IPS DF 4.7 (cell line): ENCODE measurements around the gene GNS.

Experiments used
- DNase-seq: peaks from one replicate; pipeline ENCODE4 v3.0.0-alpha.2; 2013; ENCODE audit warnings: low spot score; ENCODE audit errors: extremely low read depth

The GNS gene

DNA sequence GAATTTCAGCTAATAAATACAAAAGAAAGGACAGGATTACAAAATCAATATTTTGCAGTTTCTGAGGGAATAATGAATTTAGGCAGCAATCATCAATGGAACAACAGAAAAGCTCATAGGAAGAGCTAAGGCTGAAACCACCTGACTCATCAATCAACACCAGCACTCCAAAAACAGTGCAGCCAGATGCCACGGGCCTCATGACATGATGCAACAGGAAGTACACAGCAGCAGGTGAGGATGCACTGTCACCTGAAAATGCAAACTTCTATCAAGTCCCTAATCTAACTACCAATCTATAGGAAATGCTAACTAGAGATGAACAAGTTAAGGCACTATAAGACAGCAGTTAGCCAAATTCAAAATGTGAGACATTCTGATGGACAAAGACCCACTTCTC lies 21.7 kb downstream of the GNS start:
- no peak for DNase-seq

DNA sequence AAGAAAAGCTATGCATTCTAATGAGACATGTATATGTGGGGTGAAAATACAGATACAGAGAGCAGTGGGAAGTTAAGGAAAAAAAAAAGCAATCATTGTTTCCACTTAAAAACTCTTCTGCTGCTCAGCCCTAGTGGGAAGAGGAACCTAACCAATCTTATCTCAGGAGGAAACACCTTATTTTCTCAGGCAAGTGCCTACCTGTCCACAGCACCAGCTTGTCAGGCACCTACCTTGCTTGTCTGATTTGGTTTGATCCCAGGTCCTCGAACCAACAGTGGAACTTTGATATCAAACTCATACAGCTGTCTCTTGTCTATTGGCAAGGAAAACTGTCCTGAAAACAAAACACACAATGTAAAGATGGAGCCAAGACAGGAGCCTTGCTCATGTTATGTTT lies 22.4 kb downstream of the GNS start:
- no peak for DNase-seq

DNA sequence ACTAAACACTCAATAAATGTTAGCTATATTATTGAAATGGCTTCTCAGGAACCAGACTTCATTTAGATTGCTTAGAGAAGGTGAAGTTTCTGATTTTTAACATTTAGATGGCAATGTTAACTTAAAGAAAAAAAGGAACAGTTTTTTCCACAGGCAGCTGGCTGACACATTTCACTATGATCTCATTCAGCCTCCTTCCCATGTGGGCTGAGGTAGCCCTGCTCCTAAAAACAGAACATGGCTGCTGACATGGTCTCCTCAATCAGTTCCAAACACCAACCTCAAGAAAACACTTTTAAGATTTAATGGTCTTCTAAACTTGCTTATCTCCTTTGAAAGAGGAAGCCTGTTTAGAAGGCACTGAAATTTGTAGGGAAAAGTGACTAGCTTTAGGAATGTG lies 23.8 kb downstream of the GNS start:
- DNase-seq, result no peak

DNA sequence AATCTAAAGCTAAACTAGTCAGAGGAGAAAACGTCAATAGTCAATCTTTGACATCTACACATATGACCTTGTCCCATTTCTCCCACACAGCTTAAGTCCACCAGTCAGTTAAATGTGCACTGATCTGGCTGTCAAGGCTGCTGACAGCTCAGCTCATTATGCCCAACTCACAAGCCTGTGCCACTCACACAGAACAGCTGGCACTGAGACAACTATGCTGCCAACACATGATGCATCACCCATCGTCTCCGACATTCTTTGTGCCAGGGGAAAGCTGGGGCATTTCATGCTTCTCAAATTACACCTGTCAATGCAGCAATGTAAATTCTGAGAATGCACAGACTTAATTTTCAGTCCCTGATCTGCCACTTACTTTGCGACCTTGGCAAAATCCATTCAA lies 25.3 kb downstream of the GNS start:
- no peak for DNase-seq

DNA sequence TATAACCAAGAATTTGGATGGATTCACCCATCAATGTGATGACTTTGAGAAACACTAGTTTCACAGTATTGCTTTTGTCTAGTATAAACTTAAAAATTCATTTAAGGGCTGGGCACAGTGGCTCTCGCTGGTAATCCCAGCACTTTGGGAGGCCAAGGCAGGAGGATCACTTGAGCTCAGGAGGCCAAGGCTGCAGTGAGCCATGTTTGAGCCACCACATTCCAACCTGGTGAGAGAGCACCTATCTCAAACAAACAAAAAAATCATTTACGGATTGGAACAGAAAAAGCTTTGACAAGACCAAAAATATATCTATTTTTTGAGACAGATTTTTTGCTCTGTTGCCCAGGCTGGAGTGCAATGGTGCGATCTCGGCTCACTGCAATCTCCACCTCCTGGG lies 27.5 kb downstream of the GNS start:
- no peak for DNase-seq

DNA sequence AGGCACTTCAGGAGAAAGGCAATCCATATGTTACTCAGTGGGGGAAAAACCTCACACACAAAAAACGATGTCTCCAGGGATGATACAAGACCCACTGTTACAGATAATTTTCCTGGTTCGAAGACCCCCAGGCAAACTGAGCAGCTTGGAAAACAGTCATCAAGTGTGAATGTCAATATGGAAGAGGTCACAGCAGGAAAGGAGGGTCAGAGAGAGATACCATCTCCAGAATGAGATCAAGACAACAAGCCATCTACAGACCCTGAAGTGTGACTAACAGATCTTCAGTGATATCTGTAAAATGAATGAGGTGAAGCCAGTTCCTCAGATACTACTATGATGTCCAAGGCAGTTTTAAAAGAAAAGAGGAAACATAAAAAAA lies 28.6 kb downstream of the GNS start:
- no peak for DNase-seq

DNA sequence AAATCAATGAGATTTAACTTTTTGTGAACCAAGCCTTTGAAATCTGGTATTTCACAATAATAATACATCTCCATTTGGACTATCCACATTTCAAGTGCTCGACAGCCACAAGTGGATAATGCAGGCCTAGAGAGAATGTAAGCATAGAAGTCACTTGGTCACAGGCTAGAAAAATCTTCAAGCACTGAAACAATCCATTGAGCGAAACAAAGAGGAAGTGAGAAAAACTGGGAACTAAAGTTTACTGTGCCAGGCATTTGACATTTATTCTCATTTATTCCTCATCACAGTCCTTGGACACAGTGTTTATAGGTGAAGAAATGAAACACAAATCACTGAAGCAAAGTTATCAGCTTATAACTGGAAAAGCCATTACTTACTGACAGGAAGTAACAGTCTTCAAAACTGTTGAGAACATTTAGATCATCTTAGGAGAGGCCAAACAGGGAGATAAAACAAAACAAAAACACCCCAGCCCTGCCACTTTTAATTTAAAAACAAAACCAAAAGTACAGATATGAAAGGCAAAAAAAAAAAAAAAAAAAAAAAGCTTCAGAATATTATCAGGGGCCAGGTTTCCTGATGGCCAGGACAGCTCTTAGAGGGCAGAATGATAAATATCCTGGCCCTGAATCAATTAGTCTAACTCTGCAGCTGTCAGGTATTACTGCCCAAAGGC lies 29.2 kb downstream of the GNS start:
- no peak for DNase-seq

DNA sequence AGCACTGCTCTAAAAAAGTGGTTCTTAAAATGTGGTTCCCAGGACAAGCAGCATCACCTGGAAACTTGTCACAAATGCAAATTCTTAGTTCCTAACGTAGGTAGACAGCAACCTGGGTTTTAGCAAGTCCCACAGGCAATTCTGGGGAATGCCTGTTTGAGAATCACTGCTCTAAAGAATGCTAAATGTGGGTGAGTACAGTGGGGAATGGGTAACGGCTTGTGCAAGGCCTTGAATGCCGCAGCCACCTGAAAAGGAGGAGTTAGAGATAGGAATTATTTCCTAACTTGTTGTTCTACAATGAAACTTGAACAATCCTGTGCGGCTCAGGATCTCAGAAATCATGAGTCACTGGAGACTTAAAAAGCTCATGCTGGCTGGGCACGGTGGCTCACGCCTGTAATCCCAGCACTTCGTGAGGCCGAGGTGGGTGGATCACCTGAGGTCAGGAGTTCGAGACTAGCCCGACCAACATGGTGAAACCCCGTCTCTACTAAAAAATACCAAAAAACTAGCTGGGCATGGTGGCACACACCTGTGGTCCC lies 34.9 kb downstream of the GNS start:
- no peak for DNase-seq

DNA sequence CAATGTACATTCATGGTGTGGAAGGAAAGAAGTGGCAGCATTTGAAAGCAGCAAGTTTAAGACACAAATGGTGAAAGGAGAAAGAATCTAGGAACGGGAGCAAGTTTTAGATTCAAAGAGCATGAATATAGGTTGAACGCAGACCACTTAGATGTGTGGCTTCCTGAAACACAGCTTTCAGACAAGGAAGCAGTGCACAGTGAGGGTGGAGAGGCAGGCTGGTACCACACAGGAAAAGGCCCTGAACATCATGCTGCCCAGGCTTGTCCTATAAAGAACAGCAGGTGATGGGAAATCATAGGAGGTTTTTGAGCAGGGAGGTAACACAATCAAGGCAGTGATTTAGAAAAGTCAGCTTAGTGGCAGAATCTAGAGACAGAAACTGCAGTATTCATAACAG lies 35.6 kb downstream of the GNS start:
- DNase-seq, result no peak

DNA sequence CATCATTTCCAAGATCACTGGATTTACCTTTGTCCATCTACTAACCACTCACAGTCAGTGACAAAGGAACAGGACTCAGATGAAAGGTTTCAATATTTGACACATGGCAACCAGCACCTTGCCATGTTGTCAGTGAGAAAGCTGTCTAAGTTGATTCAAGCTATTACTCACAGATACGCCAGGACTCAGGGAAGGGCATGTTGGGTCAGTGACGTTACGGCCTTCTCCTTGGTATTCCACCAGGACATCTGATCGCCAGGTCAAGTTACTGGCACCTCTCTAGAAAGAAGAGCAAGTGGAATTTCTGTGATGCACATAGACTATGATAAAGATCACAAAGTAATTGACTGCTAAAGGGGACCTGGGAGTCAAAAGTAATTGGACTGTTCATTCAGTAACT lies 36.4 kb downstream of the GNS start:
- no peak for DNase-seq

DNA sequence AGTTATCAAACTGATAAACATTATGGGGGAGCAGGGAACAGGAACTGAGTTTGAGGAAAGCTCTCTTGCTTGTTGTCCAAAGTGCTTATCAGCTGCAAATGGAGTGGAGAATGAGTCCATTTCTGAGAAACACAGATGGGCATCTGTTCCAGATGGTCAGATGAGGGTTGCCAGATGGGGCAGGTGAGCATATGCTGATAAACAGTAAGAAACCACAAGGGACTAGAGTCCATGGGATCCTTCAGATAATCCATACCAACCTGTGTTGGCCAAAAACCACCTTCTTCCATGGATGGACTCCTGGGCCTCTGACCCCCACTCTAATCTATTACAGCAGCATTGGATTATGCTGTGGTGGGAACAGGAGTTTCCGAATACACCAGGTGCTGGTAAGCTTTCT lies 38.3 kb downstream of the GNS start:
- no peak for DNase-seq

DNA sequence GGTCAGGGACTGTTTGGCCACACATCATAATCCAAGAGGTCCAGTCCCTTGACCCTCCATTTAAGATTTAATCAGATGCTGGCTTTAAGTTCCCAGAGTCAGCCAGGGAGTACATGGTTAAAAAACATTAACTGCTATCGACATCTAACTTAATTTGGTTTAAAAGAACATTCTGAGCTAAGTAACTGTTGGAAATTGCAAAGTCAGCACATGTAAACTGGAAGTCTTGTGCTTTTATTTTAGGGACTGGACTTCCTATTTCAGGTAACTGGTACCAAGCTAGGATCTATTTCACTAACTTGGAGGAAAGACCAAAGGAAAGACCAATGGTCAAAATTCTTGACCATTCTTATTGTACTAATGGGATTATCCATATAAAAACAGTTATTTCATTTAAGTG lies 40.6 kb downstream of the GNS start:
- no peak for DNase-seq

DNA sequence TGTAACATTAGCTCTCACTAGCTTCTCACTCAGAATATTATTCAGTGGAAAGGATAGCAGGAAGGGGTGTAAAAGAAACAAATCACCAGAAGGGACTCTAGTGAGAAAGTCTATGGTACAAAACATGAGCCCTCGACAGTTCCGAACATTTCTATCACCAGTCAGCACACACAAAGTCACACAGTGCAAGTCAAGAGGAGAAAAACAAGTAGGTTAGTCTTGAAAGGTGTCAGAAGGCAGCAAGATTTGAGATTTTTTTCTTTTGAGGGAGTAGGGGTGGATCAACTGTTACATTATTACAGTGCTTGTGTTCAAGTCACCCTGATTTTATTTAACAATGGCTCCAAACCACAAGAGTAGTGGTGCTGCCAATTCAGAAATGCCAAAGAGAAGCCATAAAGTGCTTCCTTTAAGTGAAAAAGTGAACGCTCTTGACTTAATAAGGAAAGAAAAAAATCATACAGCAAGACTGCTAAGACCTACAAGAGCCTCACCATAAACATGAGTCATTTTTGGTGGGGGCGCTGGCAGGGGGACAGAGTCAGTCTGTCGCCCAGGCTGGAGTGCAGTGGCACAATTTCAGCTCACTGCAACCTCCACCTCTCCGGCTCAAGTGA lies 42.3 kb downstream of the GNS start:
- DNase-seq, result no peak

DNA sequence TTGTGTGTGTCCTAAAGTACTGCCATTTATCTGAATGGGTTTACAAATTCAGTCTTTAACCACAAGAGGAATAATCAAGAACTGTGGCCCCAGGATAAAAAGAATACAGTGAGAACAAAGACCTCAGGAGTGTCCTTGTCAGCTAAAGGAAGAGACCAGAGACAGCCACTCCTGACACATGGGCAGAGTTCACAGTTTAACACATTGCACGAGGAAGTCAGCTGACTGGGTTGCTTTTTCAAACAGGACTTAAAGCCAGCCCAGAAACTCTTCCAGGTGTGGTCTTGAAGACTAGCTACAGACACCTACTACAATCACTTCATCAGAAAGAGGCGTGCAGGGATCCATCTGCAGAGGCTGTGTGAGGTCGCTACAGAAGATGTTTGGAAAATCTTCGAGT lies 42.8 kb downstream of the GNS start:
- DNase-seq, result no peak

DNA sequence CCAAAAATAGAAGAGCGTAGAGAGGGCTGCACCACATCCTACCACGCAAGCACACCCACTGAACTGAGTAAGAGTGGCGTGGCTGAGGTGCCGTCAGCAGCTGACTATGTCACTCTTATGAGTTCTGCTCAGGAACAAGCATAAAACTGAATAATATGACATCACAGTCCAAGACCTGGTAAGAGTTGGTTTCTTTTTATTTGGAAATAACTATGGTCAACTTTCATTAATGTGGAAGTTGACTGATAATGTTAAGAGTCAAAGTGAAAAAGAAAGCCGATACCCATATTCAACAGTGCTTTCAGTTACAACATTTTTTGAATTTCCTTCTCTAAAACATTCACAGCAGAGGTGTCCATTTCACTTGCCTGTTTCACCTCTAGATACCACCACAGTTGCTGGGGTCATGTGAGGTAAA lies 44.6 kb downstream of the GNS start:
- no peak for DNase-seq

DNA sequence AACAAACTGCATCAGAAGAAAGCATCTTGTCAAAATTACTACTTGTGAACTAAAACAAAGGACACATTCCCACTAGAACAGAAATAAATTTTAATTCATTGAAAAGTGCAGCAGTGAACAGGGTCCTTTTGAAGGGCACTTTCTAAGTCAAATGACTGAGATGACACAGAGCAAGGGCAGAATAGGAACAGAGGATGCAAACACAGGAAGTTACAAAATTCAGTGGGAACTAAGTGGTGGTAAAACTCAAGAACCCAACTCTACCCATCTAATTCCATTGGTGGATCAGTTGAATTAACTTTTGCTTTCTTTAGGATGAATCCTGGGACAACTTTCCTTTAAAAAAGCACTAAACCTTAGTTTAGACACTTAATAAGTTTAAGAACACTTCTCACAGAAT lies 45.8 kb downstream of the GNS start:
- no peak for DNase-seq

DNA sequence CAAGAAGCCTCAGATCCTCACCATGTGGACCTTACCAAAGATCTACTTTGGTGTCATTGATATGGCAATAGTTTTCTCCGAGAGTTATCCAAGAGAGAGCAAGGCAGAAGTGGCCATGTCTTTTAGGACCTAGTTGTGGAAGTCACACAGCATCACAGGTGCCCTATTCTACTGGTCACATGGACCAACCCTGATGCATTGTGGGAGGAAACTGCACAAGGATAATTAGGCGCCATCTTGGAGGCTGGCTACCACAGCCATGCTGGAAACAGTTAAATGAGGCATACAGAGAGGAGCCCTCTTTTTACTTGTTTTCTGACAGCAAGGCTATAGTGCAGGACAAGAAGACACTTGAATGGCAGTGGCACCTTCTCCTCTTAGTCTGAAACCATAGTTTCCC lies 49.8 kb downstream of the GNS start:
- DNase-seq, result no peak

DNA sequence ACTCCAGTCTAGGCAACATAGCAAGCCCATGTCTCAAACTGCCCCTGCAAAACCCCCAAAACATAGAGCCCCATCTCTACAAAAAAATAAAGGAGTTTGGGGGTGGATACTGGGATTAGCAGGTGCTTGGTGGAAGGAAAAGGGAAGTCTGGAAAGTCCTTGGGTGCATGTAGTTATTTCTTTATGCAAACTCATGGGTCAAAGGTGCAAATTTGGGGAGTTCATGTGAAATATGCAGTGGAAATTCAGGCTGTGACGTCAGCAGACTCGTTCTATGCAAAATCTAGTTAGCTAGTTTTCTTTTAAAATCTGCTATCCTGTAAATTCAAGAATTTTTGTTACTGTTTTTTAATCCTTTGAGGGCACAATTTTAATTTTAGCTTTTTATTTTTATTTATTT lies 51.3 kb downstream of the GNS start:
- DNase-seq, result no peak

DNA sequence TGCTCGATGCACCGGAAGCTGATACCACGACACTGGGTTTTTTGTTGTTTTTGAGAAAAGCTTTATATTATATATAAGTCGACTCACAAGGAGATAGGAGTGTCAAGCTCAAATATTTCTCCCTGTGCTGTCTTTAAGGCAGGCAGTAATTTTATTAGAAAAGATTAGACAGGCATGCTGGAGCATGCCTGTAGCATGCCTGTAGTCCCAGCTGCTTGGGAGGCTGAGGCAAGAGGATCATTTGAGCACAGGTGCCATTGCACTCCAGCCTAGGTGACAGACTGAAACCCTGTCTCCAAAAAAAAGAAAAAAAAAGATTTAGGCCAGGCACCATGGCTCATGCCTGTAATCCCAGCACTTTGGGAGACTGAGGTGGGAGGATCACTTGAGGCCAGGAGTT lies 51.8 kb downstream of the GNS start:
- no peak for DNase-seq

DNA sequence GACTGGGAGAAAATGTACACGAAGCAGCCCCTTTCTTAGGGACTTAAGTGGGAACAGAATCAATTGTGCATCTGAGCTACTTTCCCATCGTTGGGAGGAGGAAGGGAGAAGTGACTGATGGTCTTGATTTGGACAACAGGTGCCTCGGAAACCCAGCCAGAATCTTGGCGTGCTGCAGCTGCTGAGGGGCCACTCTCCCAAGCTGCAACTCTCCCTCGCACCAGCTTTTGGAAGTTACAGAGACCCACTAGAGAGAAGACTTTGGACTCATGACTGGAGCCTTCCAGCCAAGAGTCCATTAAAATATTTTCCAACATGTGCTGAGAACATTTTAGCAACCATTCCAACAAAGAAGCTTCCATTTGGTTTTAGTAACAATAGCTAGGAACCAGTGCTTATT lies 52.3 kb downstream of the GNS start:
- DNase-seq, result no peak

DNA sequence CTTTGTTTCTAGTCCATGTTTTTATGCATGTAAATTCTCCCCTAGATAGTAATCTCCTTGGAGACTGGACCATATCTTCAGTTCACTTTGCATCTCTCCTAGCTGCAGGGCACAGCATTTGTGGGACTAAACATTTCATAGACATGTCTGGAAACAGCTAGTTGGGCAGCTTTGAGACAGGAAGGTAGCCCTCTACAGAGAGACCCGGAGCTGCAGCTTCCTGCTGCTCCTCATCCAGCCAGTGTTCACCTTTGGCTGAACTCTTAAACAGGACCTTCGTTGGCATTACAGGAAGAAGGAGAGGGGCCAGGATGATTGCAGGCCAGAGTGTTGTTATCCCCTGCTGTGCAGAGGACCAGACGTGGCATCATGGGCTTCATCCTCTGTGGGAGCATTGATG lies 52.9 kb downstream of the GNS start:
- DNase-seq, result no peak

DNA sequence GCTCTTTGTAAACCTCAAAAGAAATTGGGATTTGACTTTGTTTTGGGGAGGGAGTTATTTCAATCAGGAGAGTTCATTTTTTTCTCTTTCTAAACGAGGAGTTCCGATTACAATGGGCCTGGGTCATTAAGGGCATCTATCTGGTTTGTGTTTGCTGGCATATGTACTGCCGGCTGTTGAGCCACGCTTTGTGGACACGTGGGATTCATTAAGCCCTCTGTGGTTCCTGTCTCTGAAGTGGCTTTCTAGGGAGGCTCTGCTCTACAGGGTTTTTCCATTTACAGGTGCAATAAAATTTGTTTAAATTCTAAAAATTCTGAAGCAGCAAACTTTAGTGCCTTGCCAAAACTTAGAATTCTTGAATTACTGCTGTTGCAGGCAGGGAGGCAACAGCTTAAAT lies 57.9 kb downstream of the GNS start:
- no peak for DNase-seq

DNA sequence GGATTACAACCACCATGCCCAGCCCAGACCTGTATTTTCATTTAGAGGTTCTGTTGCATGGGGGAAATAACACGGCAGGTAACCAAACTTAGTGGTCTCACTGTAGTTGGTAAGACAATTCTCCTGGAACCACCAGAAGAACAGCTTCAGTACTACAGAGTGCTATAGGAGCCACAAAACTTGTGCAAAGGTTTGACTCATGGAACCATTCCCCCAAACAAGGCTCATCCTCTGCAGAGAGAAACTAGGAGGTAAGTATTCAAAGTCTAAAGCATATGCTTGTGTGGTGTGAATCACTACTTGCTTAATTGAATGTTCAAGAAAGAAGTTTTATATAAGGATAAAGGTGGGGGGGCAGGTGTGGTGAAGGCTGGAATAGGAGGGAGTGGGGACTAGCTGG lies 58.7 kb downstream of the GNS start:
- no peak for DNase-seq
